Psoas muscle (tissue), 8 donors: ENCODE measurements around the gene LMF1. TPM values are rescaled to one million over a fixed set of nuclear protein-coding genes. Genes with fewer than 3 reads are reported as not detected.
A peak's percentile ranks its signal among the peaks of the same experiment; 100 is the strongest.

Experiments
- ATAC-seq, 4 donors: fragments of 200-7000 bp; cut with Tn5 transposase; one replicate each; pipeline ENCODE4 v1.9.1; 2020; ENCODE audit warnings: moderate library complexity in 3 of 4, mild to moderate bottlenecking in 2 of 4
- DNase-seq, 2 donors: peaks; one replicate each; pipeline ENCODE4 v3.0.0-alpha.2; 2020
- H3K27ac ChIP-seq: fragments of 200-600 bp; one replicate; pipeline ENCODE4 v1.8.0; 2022
- H3K27me3 ChIP-seq, 3 donors: fragments of 200-600 bp in 1 of 3; one replicate each; pipeline versions ENCODE4 v1.6.1 to v1.8.0; 2013 to 2022; ENCODE audit warnings: low read length in 2 of 3, mild to moderate bottlenecking in 2 of 3, moderate library complexity in 1 of 3; ENCODE audit not compliant: insufficient read depth in 3 of 3
- H3K36me3 ChIP-seq, 2 donors: fragments of 200-600 bp in 1 of 2; one replicate each; pipeline versions ENCODE4 v1.6.1 to v1.8.0; 2013 to 2022; ENCODE audit warnings: low read depth in 1 of 2, mild to moderate bottlenecking in 1 of 2, moderate library complexity in 1 of 2; ENCODE audit not compliant: insufficient read depth in 1 of 2
- H3K4me1 ChIP-seq: fragments of 200-600 bp; one replicate; pipeline ENCODE4 v1.8.0; 2022
- H3K4me3 ChIP-seq: fragments of 200-600 bp; one replicate; pipeline ENCODE4 v1.8.0; 2022; ENCODE audit warnings: mild to moderate bottlenecking
- H3K9me3 ChIP-seq: fragments of 200-600 bp; one replicate; pipeline ENCODE4 v1.8.0; 2022
- CTCF ChIP-seq: fragments of 200-600 bp; IDR thresholded peaks from one replicate; pipeline ENCODE4 v1.8.0; 2022; ENCODE audit warnings: antibody characterized with exemption
- WGBS, 3 donors: extraction: QIAGEN DNeasy Blood & Tissue Kit; methylation state at CpG; one replicate each; pipeline versions ENCODE4 v1.1.6 to v1.1.7; 2013; 5-methylcytosine and 5-hydroxymethylcytosine counted together
- intact Hi-C, 2 donors: fragments of 100-400 bp; cut with DNase I; formaldehyde crosslinking; loops; one replicate each; pipeline versions ENCODE4 v1.11.0 to v1.14.2; 2022
- polyA plus RNA-seq, 3 donors: library from polyadenylated mRNA; stranded (reverse); fragments of 200-250 nt; gene quantifications; one replicate each; pipeline ENCODE4 v1.2.3, GENCODE V29; 2013
- total RNA-seq, 4 donors: library from RNA; stranded (reverse); fragmentation: NEBNext Ultra II Directional in 2 of 4; extraction: Animal tissue kit (Norgen Biotek cat#: 25700) in 2 of 4; gene quantifications; one replicate each; pipeline versions ENCODE4 v1.2.1 to v1.2.4, GENCODE V29; 2021 to 2023
- donor health status: healthy with polysubstance abuse.
- donor health status: DM: no; HTN: no; CAD: no; lungs with moderate emphysema.
- donor health status: Bipolar disorder and iron deficiency.
- donor health status: healthy.
- donor health status: DM: yes; HTN: yes; CAD: no.
- donor health status: DM: no; HTN: no; CAD: no.
- donor health status: DM: no; HTN: no; CAD: no.
- donor health status: DM: yes; HTN: yes; CAD: no.

LMF1 gene
- total and polyA plus RNA-seq, 7 donors, result 1.9 to 9.0 (median 4.0) TPM

DNA sequence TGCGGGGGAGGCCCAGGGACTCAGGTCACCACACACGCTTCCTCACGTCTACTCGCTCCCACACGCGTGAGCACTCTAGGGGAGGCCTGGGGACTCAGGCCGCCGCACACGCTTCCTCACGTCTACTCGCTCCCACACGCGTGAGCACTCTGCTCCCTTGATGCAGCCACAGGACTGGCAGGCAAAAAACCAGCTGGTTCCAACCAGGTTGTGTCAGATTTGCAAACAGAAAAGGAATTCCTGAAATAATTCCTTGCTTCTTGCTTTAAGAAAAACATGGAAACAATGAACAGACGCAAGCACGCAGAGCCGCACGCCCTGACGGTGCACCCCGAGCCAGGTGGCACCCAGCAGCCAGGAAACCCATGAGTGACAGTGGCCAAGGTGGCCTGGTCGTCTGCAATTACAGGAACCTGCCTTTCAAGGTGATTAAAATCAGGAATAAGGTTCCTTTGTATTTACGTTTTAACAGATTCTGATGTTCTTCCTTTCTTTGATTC, 37.9 kb downstream of the LMF1 start:
- H3K9me3 ChIP-seq, result no peaks in the 10 kb centered on the region
- no peak overlapping the region for H3K27ac ChIP-seq
- DNase-seq (peak in 1 of 2 donors; percentile 20), ATAC-seq (no peak)
- H3K4me3 ChIP-seq, result no peak overlapping the region
- H3K27me3 ChIP-seq, result no peaks in the 10 kb centered on the region
- TF ChIP-seq CTCF, result no peak
- H3K36me3 ChIP-seq, result peaks cover 0 to 36% of the 10 kb centered on the region in 2 donors
- WGBS, 3 donors, result 88 to 94% (median 89%) methylated on average over 21 of the region's 21 CpGs
- H3K4me1 ChIP-seq, result no peaks in the 10 kb centered on the region
- intact Hi-C loops, result no loop called here

DNA sequence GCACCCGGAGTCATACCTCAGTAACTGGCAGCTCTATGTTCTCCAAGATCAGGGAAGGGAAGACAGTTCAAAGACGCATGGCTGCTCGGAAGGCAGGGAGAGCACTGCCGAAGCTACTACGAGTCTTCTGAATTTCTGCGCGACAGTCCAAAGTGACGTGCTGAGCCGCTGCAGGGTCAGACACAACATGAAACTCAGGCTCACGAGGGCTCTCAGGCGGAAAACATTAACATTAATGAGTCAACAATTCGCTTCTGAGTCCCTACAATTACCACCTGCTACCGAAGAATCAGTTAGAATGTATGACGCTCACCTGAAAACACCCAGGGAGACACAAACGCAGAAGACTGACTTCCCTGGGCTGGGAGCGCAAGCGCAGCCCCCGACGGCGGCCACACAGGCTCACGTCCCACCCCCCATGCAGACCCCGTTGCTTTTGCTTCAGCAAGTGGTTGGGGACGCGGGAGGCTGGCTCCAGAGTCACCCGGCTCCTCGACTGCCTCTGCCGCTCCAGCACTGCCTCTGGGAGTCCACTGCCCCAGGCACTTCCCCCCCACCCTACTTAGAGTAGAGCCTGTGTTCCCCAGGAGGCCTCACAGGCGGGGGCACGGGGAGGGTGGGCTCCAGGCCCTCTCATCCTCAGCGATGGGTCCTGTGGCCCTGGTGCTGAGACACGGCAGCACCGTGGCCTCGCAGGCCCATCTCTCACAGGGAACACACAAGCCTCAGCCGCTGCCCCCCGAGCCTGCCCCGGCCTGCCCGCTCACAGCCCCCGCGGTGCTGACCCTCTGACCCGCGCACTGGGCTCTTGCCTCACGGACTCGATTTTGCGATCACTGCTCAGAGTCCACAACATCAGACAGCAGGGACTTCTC, 38.9 kb downstream of the LMF1 start:
- Histone ChIP-seq H3K27me3 (no peaks in the 10 kb centered on the region), H3K9me3 (no peaks in the 10 kb centered on the region), H3K27ac (no peak overlapping the region), H3K36me3 (peaks cover 0 to 36% of the 10 kb centered on the region in 2 donors), H3K4me3 (no peak overlapping the region), H3K4me1 (no peaks in the 10 kb centered on the region)
- DNase-seq (peak in 1 of 2 donors; percentile 35), ATAC-seq (no peak)
- intact Hi-C loops, result no loop called here
- TF ChIP-seq CTCF, result no peak
- 90 to 94% (median 92%) methylated on average over 43 to 44 of the region's 44 CpGs for WGBS, 3 donors

DNA sequence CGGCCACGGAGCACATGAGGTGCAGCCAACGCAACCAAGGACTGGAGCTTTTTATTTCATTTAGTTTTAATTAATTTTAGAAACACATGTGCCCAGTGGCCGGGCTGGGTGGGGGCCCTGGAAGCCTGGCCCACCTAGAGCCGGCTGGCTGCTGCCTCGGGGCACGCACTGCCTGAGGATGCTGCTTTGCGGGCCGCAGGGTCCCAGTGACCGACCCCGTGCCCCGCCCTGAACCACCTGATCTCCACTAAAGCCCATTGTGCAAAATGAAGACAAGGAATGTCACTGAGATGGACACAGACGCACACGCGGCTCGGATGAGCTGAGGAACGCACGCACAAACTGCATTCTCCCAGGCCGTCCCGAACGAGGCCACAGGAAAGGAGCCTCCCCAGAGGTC, 39.6 kb downstream of the LMF1 start:
- Histone ChIP-seq H3K9me3 (no peaks in the 10 kb centered on the region), H3K36me3 (peaks cover 0 to 36% of the 10 kb centered on the region in 2 donors), H3K4me1 (no peaks in the 10 kb centered on the region), H3K27me3 (no peaks in the 10 kb centered on the region), H3K4me3 (no peak overlapping the region), H3K27ac (no peak overlapping the region)
- ATAC-seq, result no peak
- peak in 1 of 2 donors; percentile 38 for DNase-seq
- intact Hi-C loops, result no loop called here
- 91 to 93% (median 92%) methylated on average over 21 of the region's 21 CpGs for WGBS, 3 donors
- TF ChIP-seq CTCF, result no peak

DNA sequence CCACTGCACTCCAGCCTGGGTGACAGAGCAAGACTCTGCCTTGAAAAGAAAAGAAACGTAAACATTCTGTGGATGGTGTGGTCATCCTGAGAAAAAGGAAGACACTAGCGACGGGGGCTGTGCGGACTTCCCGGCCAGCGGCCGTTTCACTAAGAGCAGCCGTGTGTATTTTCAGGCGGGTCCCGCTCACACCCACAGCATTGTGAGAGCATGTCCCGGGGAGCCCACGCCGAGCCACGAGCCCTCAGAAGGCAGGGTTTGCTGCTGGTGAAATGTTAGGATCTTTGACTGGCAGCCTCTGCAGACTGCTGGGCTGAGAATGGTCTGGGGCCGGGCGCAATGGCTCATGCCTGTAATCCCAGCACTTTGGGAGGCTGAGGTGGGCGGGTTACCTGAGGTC, 40.3 kb downstream of the LMF1 start:
- Histone ChIP-seq H3K4me3 (no peak overlapping the region), H3K4me1 (no peaks in the 10 kb centered on the region), H3K36me3 (peaks cover 0 to 36% of the 10 kb centered on the region in 2 donors), H3K9me3 (no peaks in the 10 kb centered on the region), H3K27me3 (no peaks in the 10 kb centered on the region), H3K27ac (no peak overlapping the region)
- intact Hi-C loops, result no loop called here
- WGBS, 3 donors, result 97% methylated on average over 17 of the region's 17 CpGs
- ATAC-seq (no peak), DNase-seq (peak in 1 of 2 donors; percentile 16)
- TF ChIP-seq CTCF, result no peak
